ENCODE data around the gene SKIC3. TPM values are rescaled to one million over a fixed set of nuclear protein-coding genes. Genes with fewer than 3 reads are reported as not detected.
A peak's percentile ranks its signal among the peaks of the same experiment; 100 is the strongest.

SKIC3 gene
- polyA plus RNA-seq, 2 of the 4 experiments (the other 2 are of a cell fraction) = 34.0 to 91.3 TPM

DNA sequence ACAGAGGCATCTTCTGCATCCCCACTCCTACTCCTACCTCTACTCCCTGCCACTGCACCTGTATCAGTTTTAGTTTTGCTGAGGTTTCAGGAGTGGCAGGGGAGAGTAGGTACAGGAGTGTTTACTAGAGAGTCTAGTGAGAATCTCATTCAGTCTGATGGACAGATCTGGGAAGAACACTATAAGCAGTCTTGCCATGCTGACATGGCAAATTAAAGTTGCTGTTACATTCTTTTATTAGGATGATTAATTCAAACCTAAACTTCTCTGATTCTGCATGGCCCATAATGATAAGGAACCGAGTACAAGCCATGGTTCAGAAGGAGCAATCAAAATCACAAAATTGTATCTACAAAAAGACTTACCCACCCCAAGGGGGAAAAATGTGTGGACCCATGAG, 7.5 kb upstream of the SKIC3 start:
- ATAC-seq (no peak), FAIRE-seq (no peak), DNase-seq (ENCODE audit: low read depth in 1 of 2, low spot score in 1 of 2) (no peak)
- 44% methylated on average over 1 of the region's 1 CpG for WGBS (ENCODE audit: missing lambda C conversion rate)
- Histone ChIP-seq H3K4me1 (no peaks in the 10 kb centered on the region), H3K4me3 (no peak overlapping the region), H3K27ac (no peak overlapping the region), H3K4me2 (no peak overlapping the region), H3K9me3 (no peaks in the 10 kb centered on the region)
- no peak for TF ChIP-seq EP300 (IDR thresholded peaks at IDR 0.05)
- TF ChIP-seq MAFK (IDR thresholded peaks at IDR 0.05; ENCODE audit: partially characterized antibody) = peak; percentile 86
- ChIA-PET POLR2A (no interaction called here), CTCF (no interaction called here)

GRCh38 chr5:95557841-95558240, 3.1 kb upstream of the SKIC3 start:
- Histone ChIP-seq H3K4me3 (no peak overlapping the region), H3K9me3 (no peaks in the 10 kb centered on the region), H3K27ac (no peak overlapping the region), H3K4me2 (no peak overlapping the region), H3K4me1 (peaks cover 13% of the 10 kb centered on the region)
- DNase-seq (ENCODE audit: low read depth in 1 of 2, low spot score in 1 of 2) = no peak
- ATAC-seq = no peak
- FAIRE-seq = no peak
- ChIA-PET POLR2A (no interaction called here), CTCF (no interaction called here)
- 82% methylated on average over 2 of the region's 2 CpGs for WGBS (ENCODE audit: missing lambda C conversion rate)
- TF ChIP-seq, protein P1, sequence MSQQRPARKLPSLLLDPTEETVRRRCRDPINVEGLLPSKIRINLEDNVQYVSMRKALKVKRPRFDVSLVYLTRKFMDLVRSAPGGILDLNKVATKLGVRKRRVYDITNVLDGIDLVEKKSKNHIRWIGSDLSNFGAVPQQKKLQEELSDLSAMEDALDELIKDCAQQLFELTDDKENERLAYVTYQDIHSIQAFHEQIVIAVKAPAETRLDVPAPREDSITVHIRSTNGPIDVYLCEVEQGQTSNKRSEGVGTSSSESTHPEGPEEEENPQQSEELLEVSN (IDR thresholded peaks at IDR 0.05; ENCODE audit: borderline replicate concordance, low read depth) = no peak

GRCh38 chr5:95555553-95555952, 776 bp upstream of the SKIC3 start:
- TF ChIP-seq MAZ (IDR thresholded peaks at IDR 0.05; ENCODE audit: borderline replicate concordance, low read depth, low read length) = no peak
- TF ChIP-seq HDAC2 (IDR thresholded peaks at IDR 0.05) = no peak
- no peak for TF ChIP-seq RARB (CRISPR knock-in tag; IDR thresholded peaks at IDR 0.05)
- TF ChIP-seq, protein P2, sequence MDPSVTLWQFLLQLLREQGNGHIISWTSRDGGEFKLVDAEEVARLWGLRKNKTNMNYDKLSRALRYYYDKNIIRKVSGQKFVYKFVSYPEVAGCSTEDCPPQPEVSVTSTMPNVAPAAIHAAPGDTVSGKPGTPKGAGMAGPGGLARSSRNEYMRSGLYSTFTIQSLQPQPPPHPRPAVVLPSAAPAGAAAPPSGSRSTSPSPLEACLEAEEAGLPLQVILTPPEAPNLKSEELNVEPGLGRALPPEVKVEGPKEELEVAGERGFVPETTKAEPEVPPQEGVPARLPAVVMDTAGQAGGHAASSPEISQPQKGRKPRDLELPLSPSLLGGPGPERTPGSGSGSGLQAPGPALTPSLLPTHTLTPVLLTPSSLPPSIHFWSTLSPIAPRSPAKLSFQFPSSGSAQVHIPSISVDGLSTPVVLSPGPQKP (IDR thresholded peaks at IDR 0.05; ENCODE audit: low read depth, low read length) = no peak
- TF ChIP-seq HOXA7 (CRISPR knock-in tag; IDR thresholded peaks at IDR 0.05) = no peak
- no peak for TF ChIP-seq PHF8 (IDR thresholded peaks at IDR 0.05; ENCODE audit: borderline replicate concordance, low read depth)
- TF ChIP-seq CHD4 (IDR thresholded peaks at IDR 0.05; ENCODE audit: borderline replicate concordance) = no peak
- TF ChIP-seq KDM1A (IDR thresholded peaks at IDR 0.05; ENCODE audit: low read depth) = no peak
- TF ChIP-seq REST (IDR thresholded peaks at IDR 0.05) = no peak
- TF ChIP-seq JUNB (IDR thresholded peaks at IDR 0.05) = no peak
- TF ChIP-seq RCOR1 (IDR thresholded peaks at IDR 0.05; ENCODE audit: low read depth, low read length) = no peak
- TF ChIP-seq, protein P1 (IDR thresholded peaks at IDR 0.05; ENCODE audit: borderline replicate concordance, low read depth) = no peak
- TF ChIP-seq, protein P3, sequence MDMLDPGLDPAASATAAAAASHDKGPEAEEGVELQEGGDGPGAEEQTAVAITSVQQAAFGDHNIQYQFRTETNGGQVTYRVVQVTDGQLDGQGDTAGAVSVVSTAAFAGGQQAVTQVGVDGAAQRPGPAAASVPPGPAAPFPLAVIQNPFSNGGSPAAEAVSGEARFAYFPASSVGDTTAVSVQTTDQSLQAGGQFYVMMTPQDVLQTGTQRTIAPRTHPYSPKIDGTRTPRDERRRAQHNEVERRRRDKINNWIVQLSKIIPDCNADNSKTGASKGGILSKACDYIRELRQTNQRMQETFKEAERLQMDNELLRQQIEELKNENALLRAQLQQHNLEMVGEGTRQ (IDR thresholded peaks at IDR 0.05) = no peak
- TF ChIP-seq ESRRA (IDR thresholded peaks at IDR 0.05; ENCODE audit: borderline replicate concordance, low read length) = no peak
- no peak for TF ChIP-seq NPAS2 (CRISPR knock-in tag; IDR thresholded peaks at IDR 0.05; ENCODE audit: borderline replicate concordance)
- TF ChIP-seq NR3C1 (IDR thresholded peaks at IDR 0.05) = no peak
- no peak for TF ChIP-seq MAFK (IDR thresholded peaks at IDR 0.05; ENCODE audit: partially characterized antibody)
- TF ChIP-seq CEBPB (IDR thresholded peaks at IDR 0.05) = no peak
- no peak for TF ChIP-seq ZFP36 (IDR thresholded peaks at IDR 0.05; ENCODE audit: borderline replicate concordance, partially characterized antibody)
- Histone ChIP-seq H3K9me3 (no peaks in the 10 kb centered on the region), H3K4me2 (peak overlapping the region; percentile 72), H3K27ac (peak overlapping the region; percentile 82 to 87), H3K4me3 (peak overlapping the region; percentile 68), H3K4me1 (peaks cover 13% of the 10 kb centered on the region)
- POLR2A ChIA-PET = interaction anchor here (0.6 to 1.3 kb wide), 4 partner anchors 9 to 91 kb away, joined by 5 to 7 read pairs (median 5); partner anchors contain the start of gene RFESD
- DNase-seq (ENCODE audit: low read depth in 1 of 2, low spot score in 1 of 2) (no peak), FAIRE-seq (no peak), ATAC-seq (no peak)
- WGBS (ENCODE audit: missing lambda C conversion rate) = 1% methylated on average over 9 of the region's 9 CpGs
- CTCF ChIA-PET = no interaction called here

All from A549 (cell line).